Activated B cell treated with CpG ODN at 0.5 μM for 24 hours (primary cell): ENCODE data around the gene LONRF2. TPM values are rescaled to one million over a fixed set of nuclear protein-coding genes. Genes with fewer than 3 reads are reported as not detected.

Experiments
- ATAC-seq: fragments of 200-7000 bp; cut with Tn5 transposase; one replicate; pipeline ENCODE4 v1.10.0; 2021; ENCODE audit warnings: low read depth, mild to moderate bottlenecking, moderate library complexity
- CTCF ChIA-PET: fragments of 350-600 bp; sonication (Branson Sonifier 250); formaldehyde crosslinking; loops from one replicate; lab custom pipeline; 2021; ENCODE audit warnings: antibody characterized with exemption; lab: Charles Lee
- POLR2A ChIA-PET: fragments of 350-600 bp; sonication (Branson Sonifier 250); formaldehyde crosslinking; loops from one replicate; lab custom pipeline; 2021; ENCODE audit warnings: antibody characterized with exemption; lab: Charles Lee
- DNase-seq: peaks from one replicate; pipeline ENCODE4 v3.0.0; 2022
- H3K27ac Mint-ChIP-seq: one replicate; pipeline ENCODE4 v1.8.0; 2020; ENCODE audit warnings: mixed read lengths
- H3K27me3 Mint-ChIP-seq: one replicate; pipeline ENCODE4 v1.8.0; 2021; ENCODE audit warnings: mixed read lengths
- H3K36me3 Mint-ChIP-seq: one replicate; pipeline ENCODE4 v1.8.0; 2021; ENCODE audit warnings: low read depth, mixed read lengths
- H3K4me1 Mint-ChIP-seq: one replicate; pipeline ENCODE4 v1.8.0; 2021; ENCODE audit warnings: mixed read lengths
- H3K4me3 Mint-ChIP-seq: one replicate; pipeline ENCODE4 v1.8.0; 2020; ENCODE audit warnings: mild to moderate bottlenecking, mixed read lengths
- H3K9me3 Mint-ChIP-seq: one replicate; pipeline ENCODE4 v1.8.0; 2020; ENCODE audit warnings: mixed read lengths
- CTCF ChIP-seq: fragments of 200-600 bp; IDR thresholded peaks from one replicate; pipeline ENCODE4 v1.8.0; 2022; ENCODE audit warnings: antibody characterized with exemption, mild to moderate bottlenecking
- intact Hi-C: fragments of 100-400 bp; cut with micrococcal nuclease; formaldehyde crosslinking; loops from one replicate; pipeline ENCODE4 v1.15.1; 2024
- total RNA-seq: library from RNA; stranded (reverse); gene quantifications from 2 replicates; pipeline ENCODE4 v1.2.3, GENCODE V29; 2022

The LONRF2 gene
- total RNA-seq, 1 donor from 2014 or later = 0.09 TPM

DNA sequence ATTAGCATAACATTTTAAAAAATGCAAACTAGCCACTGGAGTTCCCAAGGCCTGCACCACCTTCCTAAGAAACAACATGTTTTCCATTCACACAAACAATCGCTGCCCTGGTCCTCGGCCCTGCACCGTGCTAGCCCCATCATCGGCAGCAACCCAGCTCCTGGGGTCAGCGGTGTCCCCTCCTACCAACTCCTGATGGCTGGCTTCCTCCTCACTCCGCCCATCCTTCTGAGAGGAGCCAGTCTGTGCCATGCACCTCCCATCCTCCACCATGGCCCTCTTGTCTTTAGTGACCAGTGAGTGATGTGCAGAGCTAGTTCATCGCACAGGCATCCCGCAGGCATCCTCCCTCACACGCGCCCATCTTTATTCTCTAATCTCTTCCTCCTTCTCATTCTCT, 81.9 kb downstream of the LONRF2 start:
- H3K36me3 Mint-ChIP-seq = no peaks in the 10 kb centered on the region
- H3K4me1 Mint-ChIP-seq = peaks cover 75% of the 10 kb centered on the region
- no peak for DNase-seq
- H3K27ac Mint-ChIP-seq = no peak overlapping the region
- no peak overlapping the region for H3K4me3 Mint-ChIP-seq
- intact Hi-C loops = loop anchor here (5.0 to 10.0 kb wide), 3 partner anchors 376 to 518 kb away; no protein-coding TSS in a partner anchor
- no peaks in the 10 kb centered on the region for H3K9me3 Mint-ChIP-seq
- POLR2A ChIA-PET = interaction anchor here (1.2 kb wide), 1 partner anchor 98 kb away, joined by 4 read pairs; the partner anchor contains the start of gene AFF3
- peaks cover 11% of the 10 kb centered on the region for H3K27me3 Mint-ChIP-seq
- no peak for ATAC-seq
- TF ChIP-seq CTCF = no peak
- CTCF ChIA-PET = no interaction called here

- ChIA-PET POLR2A (interaction anchor here (1.2 kb wide), 1 partner anchor 97 kb away, joined by 4 read pairs; the partner anchor contains the start of gene AFF3), CTCF (interaction anchor here (0.7 kb wide), 1 partner anchor 90 kb away, joined by 3 read pairs; no protein-coding TSS in a partner anchor)
- Mint-ChIP-seq H3K4me1 (peaks cover 75% of the 10 kb centered on the region), H3K9me3 (no peaks in the 10 kb centered on the region), H3K27ac (no peak overlapping the region), H3K4me3 (no peak overlapping the region), H3K36me3 (no peaks in the 10 kb centered on the region), H3K27me3 (peaks cover 10% of the 10 kb centered on the region)
- intact Hi-C loops = loop anchor here (5.0 to 10.0 kb wide), 3 partner anchors 375 to 517 kb away; no protein-coding TSS in a partner anchor
- no peak for TF ChIP-seq CTCF
- DNase-seq (no peak), ATAC-seq (no peak)
Measured at GRCh38 chr2:100239486-100240210, 82.7 kb downstream of the LONRF2 start.

GRCh38 chr2:100238471-100238870, 83.8 kb downstream of the LONRF2 start:
- peaks cover 76% of the 10 kb centered on the region for H3K4me1 Mint-ChIP-seq
- no peaks in the 10 kb centered on the region for H3K36me3 Mint-ChIP-seq
- H3K27me3 Mint-ChIP-seq = peaks cover 10% of the 10 kb centered on the region
- H3K9me3 Mint-ChIP-seq = no peaks in the 10 kb centered on the region
- no peak for ATAC-seq
- POLR2A ChIA-PET = no interaction called here
- H3K27ac Mint-ChIP-seq = no peak overlapping the region
- CTCF ChIA-PET = interaction anchor here (1.5 kb wide), 1 partner anchor 24 kb away, joined by 4 read pairs; no protein-coding TSS in a partner anchor
- no peak overlapping the region for H3K4me3 Mint-ChIP-seq
- no peak for TF ChIP-seq CTCF
- intact Hi-C loops = no loop called here
- no peak for DNase-seq

GRCh38 chr2:100237770-100238169, 84.5 kb downstream of the LONRF2 start:
- no peak overlapping the region for H3K4me3 Mint-ChIP-seq
- ATAC-seq (no peak), DNase-seq (no peak)
- no peaks in the 10 kb centered on the region for H3K36me3 Mint-ChIP-seq
- no peak overlapping the region for H3K27ac Mint-ChIP-seq
- intact Hi-C loops = no loop called here
- H3K27me3 Mint-ChIP-seq = peaks cover 10% of the 10 kb centered on the region
- ChIA-PET CTCF (interaction anchor here (1.5 to 3.8 kb wide), 2 partner anchors 9 to 25 kb away, joined by 4 to 41 read pairs; no protein-coding TSS in a partner anchor), POLR2A (interaction anchor here (0.6 to 6.4 kb wide), 3 partner anchors 10 to 123 kb away, joined by 3 to 122 read pairs (median 116); partner anchors contain the start of gene AFF3)
- no peaks in the 10 kb centered on the region for H3K9me3 Mint-ChIP-seq
- H3K4me1 Mint-ChIP-seq = peaks cover 74% of the 10 kb centered on the region
- TF ChIP-seq CTCF = no peak

GRCh38 chr2:100237163-100237562, 85.1 kb downstream of the LONRF2 start:
- DNase-seq (no peak), ATAC-seq (no peak)
- Mint-ChIP-seq H3K4me1 (peaks cover 74% of the 10 kb centered on the region), H3K27me3 (peaks cover 6% of the 10 kb centered on the region), H3K27ac (no peak overlapping the region), H3K4me3 (no peak overlapping the region), H3K9me3 (no peaks in the 10 kb centered on the region), H3K36me3 (no peaks in the 10 kb centered on the region)
- ChIA-PET POLR2A (interaction anchor here (0.6 to 6.4 kb wide), 3 partner anchors 10 to 122 kb away, joined by 3 to 122 read pairs (median 116); partner anchors contain the start of gene AFF3), CTCF (interaction anchor here (1.2 to 3.8 kb wide), 2 partner anchors 9 to 91 kb away, joined by 3 to 41 read pairs; no protein-coding TSS in a partner anchor)
- intact Hi-C loops = no loop called here
- no peak for TF ChIP-seq CTCF
